GM18505 (cell line): ENCODE results near the gene STK32B.

Experiments
- ATAC-seq: cut with Tn5 transposase; IDR thresholded peaks from one replicate; pipeline ENCODE4 v1.9.1; 2021; ENCODE audit not compliant: unreplicated experiment
- POLR2A ChIP-seq: IDR thresholded peaks from 4 replicates; pipeline ENCODE4 v1.6.1; 2011; ENCODE audit warnings: borderline replicate concordance; ENCODE audit not compliant: insufficient read depth, insufficient read length; ENCODE audit errors: extremely low read depth

STK32B gene

DNA sequence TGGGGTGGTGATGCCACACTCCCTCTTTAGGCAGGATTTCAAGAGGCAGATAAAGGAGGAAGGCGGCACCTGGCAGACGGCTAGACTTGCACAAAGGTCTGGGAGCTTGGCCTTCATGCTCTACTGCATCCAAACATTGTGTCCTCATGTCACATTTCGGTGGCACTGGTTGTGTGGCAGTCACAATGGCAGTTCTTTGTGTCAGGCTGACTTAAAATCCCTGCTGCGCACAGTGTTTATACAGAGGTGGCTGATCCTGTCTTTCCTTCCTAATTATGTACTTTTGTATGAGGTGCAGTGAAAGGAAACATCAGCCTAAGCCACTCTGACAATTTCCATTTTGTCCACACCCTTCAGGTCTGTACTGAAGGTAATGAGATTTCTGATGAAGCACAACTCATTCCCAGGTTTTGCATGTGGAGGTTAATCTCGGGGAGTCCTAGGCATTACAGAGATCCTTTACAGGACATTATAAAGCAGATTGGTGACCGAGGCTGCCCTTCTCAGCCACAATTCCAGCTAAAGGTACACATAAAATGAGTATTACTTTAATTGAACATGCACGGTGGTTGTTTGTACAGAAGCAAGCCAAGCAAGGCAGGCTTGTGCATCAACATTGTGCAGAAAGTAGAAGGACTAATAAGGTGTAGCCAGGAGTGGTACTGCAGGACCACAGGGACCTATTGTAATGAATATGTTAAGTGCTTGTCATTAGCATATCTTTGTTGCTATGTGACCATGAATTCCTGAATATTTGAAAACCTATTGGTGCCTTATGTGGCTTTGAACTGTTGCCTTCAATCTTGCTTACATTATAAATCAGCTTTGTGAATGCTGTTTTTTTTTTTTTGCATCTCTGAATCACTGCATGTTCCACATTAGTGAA, 147.6 kb downstream of the STK32B start:
- no peak for TF ChIP-seq POLR2A
- no peak for ATAC-seq

- TF ChIP-seq POLR2A, result no peak
- ATAC-seq, result no peak
Observed at GRCh38 chr4:5199912-5200311, 148.6 kb downstream of the STK32B start.

DNA sequence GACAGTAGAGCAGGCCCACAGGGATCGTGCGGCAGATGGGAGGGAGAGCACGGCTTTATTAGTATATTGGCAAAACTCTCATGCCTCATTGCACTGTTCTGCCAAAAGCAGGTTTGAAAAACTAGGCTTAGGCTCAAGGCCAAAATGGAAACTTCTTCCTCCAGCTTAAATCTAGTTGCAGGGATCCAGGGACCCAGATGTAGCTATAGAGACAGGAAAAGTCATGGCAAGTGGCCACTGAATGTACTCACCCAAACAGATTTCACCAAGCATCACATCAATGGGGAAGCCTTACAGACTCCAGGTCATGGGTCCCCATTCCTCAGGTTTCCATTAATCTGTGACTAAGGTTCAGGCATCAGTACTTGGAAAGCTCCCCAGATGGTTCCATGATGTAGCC, 149.2 kb downstream of the STK32B start:
- no peak for ATAC-seq
- no peak for TF ChIP-seq POLR2A

GRCh38 chr4:5203309-5203992, 152.2 kb downstream of the STK32B start:
- no peak for TF ChIP-seq POLR2A
- no peak for ATAC-seq

DNA sequence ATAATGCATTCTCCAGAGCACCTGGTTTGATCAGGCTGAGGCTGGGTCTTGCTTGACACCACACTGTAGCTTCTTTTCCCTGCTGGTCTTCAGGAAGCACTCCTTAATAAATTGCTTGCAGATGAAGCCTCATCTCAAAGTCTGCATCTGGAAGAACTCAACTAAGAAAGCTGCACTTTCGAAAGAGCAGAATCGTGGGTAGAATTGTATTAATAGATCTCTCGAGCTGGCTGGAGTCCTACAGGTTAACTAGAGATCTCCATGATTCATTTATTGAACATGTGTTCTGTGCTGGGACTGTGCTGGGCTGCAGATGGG, 152.7 kb downstream of the STK32B start:
- no peak for ATAC-seq
- no peak for TF ChIP-seq POLR2A

GRCh38 chr4:5204781-5205180, 153.5 kb downstream of the STK32B start:
- no peak for ATAC-seq
- TF ChIP-seq POLR2A, result no peak

DNA sequence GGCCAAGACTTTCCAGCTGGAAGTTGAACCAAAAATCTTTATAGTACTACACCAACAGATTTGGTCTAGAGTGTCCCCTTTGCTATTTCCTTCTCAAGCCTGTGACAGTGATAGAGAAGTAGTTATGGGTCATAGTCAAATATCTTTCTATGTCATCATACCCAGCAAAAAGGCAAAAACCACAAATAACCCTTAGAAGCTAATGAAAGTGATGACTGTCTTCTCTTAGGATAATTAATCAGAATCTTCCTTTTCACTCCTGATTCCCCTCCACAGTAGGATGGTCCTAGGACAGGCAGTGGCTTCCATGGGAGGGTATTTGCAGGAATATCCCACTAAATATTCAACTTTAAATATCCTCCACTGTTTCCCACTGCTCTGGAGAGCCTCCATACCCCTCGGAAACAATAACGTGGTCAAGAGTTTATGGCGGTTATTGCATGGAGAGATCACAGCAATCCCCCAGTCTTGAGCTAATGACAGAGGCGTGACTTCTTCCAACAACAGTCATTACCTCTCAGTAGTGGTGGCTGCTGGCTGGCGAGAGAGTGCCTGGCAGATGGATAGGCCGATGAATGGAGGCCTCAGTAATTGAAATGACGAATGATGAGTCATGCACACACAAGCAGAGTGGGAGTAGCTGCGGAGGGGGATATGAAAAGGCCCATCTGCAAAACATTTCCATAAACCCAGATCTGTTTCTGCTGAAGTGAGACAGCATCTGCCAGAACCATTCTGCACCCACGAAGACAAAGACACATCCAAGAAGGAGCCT, 154.9 kb downstream of the STK32B start:
- no peak for TF ChIP-seq POLR2A
- ATAC-seq, result no peak

GRCh38 chr4:5209862-5210261, 158.6 kb downstream of the STK32B start:
- no peak for TF ChIP-seq POLR2A
- no peak for ATAC-seq

DNA sequence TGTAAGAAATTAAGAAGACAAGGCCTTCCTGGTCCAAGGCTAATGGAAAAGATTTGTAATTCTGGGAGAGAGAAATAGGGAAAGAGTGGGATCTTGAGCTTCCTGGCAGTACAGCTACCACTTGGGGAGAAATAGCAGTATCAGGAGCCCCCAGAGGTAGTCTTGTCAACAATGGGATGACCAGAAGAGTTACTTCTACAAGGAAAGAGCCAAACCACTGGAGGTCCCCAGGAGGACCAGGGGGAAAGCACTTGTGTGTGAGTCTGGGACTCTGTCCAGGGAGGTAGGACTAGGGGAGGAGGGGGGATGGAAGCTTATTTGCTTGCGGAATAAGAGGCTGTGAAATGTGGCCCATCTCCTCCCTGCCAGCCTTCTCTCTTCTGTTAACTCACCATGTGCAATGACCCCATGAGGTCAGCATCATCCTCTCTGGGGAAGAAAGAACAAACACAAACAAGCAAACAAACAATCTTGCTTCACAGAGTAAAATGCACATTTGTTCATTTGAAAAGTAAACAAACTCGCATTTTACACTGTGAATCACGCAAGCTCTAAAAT, 160.1 kb downstream of the STK32B start:
- no peak for TF ChIP-seq POLR2A

DNA sequence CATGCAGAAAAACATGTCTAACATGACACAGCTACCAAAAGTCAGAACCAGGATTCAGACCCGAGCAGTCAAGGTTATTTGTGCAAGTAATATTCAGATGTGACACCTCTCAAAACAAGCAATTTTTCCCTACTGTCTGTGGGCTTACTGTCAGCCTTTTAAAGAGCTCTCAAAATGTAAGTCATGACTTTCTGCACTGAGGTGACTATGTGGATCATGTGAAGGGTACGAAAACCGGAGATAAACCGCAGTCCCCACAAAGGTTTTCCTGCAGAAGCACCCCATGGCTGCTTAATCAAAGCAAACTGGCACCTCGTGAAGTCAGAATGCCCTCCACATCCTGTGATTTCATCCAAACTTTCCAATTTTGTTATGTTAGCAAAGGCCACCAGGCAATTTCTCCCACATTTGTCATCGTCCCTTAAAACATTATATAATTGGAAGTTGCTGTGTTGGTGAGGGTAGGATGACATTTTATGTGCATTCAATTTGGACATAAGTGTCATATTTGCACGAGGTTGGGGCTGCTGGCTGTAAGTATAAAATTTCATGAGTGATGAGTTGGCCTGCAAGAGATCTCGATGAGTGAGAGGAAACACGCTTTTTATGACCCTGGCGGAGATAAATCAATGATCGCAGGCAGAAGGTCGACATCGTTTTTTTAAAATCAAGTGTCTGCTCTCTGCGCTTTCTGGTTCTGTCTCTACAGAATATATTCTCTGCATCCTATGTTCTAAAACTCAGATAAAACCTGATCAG, 161.2 kb downstream of the STK32B start:
- TF ChIP-seq POLR2A, result no peak
- ATAC-seq, result no peak

More for the DNA sequence above, 160.1 kb downstream of the STK32B start:
- no peak for ATAC-seq

- ATAC-seq, result no peak
- no peak for TF ChIP-seq POLR2A
Observed at GRCh38 chr4:5213087-5213595, 161.9 kb downstream of the STK32B start.

GRCh38 chr4:5215321-5215720, 164.0 kb downstream of the STK32B start:
- ATAC-seq, result no peak
- TF ChIP-seq POLR2A, result no peak

DNA sequence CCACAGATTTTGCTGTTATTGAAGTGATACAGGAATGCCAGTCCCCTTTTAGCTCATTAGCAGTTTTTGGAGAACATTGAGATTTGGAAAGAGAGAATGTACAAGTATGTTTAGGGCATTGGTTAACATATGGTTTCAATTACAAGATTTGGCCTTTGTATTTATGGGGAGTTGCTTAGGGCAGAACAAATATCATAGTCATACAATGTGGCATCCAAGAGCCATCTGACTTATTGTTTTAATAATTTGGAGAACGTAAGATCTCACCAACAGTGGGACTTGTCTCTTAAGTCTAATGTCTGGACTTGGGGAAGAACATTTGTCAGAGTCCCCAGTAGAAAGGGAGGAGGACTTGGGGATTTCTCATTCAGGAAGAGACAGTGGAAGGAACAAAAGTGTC, 166.1 kb downstream of the STK32B start:
- no peak for ATAC-seq
- TF ChIP-seq POLR2A, result no peak

GRCh38 chr4:5218376-5219069, 167.2 kb downstream of the STK32B start:
- no peak for TF ChIP-seq POLR2A
- no peak for ATAC-seq
